BLaER1 (cell line): ENCODE data around the gene TTC23L.

Experiments
- H3K27ac ChIP-seq: shearing (Covaris generic); formaldehyde crosslinking; 2 replicates; pipeline ENCODE4 v1.8.1; 2022
- H3K27me3 ChIP-seq: shearing (Covaris generic); formaldehyde crosslinking; 2 replicates; pipeline ENCODE4 v1.8.1; 2022
- H3K36me3 ChIP-seq: shearing (Covaris generic); formaldehyde crosslinking; 2 replicates; pipeline ENCODE4 v1.8.1; 2022
- H3K4me1 ChIP-seq: shearing (Covaris generic); formaldehyde crosslinking; 2 replicates; pipeline ENCODE4 v1.8.1; 2022
- H3K4me2 ChIP-seq: shearing (Covaris generic); formaldehyde crosslinking; 2 replicates; pipeline ENCODE4 v1.8.1; 2022
- H3K4me3 ChIP-seq: shearing (Covaris generic); formaldehyde crosslinking; 2 replicates; pipeline ENCODE4 v1.8.1; 2022
- H3K9ac ChIP-seq: shearing (Covaris generic); formaldehyde crosslinking; 2 replicates; pipeline ENCODE4 v1.8.1; 2022
- H3K9me3 ChIP-seq: shearing (Covaris generic); formaldehyde crosslinking; 2 replicates; pipeline ENCODE4 v1.8.1; 2022
- H4K20me1 ChIP-seq: shearing (Covaris generic); formaldehyde crosslinking; 2 replicates; pipeline ENCODE4 v1.8.1; 2022
- Cebpa-rat ChIP-seq: shearing (Covaris generic); IDR thresholded peaks from 2 replicates; pipeline ENCODE4 v1.8.1; 2022

TTC23L gene

GRCh38 chr5:34928267-34928666, 89.3 kb downstream of the TTC23L start:
- Histone ChIP-seq H3K4me2 (peak overlapping the region; percentile 71), H3K4me1 (peaks cover 27% of the 10 kb centered on the region), H4K20me1 (peaks cover 33% of the 10 kb centered on the region), H3K9ac (no peak overlapping the region), H3K27ac (no peak overlapping the region), H3K9me3 (no peaks in the 10 kb centered on the region), H3K4me3 (no peak overlapping the region), H3K27me3 (no peaks in the 10 kb centered on the region), H3K36me3 (peaks cover 47% of the 10 kb centered on the region)
- no peak for TF ChIP-seq Cebpa-rat

- H3K36me3 ChIP-seq: peaks cover 47% of the 10 kb centered on the region
- H3K27ac ChIP-seq: peak within 1 kb of the TSS; percentile 87
- H3K9ac ChIP-seq: peak within 1 kb of the TSS; percentile 94
- TF ChIP-seq Cebpa-rat: no peak
- peak within 1 kb of the TSS; percentile 81 for H3K4me2 ChIP-seq
- peak within 1 kb of the TSS; percentile 94 for H3K4me3 ChIP-seq
- no peaks in the 10 kb centered on the region for H3K9me3 ChIP-seq
- H4K20me1 ChIP-seq: peaks cover 42% of the 10 kb centered on the region
- peaks cover 27% of the 10 kb centered on the region for H3K4me1 ChIP-seq
- H3K27me3 ChIP-seq: no peaks in the 10 kb centered on the region
Observed at GRCh38 chr5:34929134-34929719, 90.3 kb downstream of the TTC23L start, which contains the start of gene DNAJC21. TSS of gene DNAJC21 (plus strand) at chr5:34929559. CDS start at chr5:34929820, 261 bp downstream.

- peaks cover 49% of the 10 kb centered on the region for H4K20me1 ChIP-seq
- H3K4me1 ChIP-seq: peaks cover 27% of the 10 kb centered on the region
- no peak for TF ChIP-seq Cebpa-rat
- H3K36me3 ChIP-seq: peaks cover 47% of the 10 kb centered on the region
- H3K9me3 ChIP-seq: no peaks in the 10 kb centered on the region
- peak overlapping the region; percentile 94 for H3K9ac ChIP-seq
- peak overlapping the region; percentile 94 for H3K4me3 ChIP-seq
- peak overlapping the region; percentile 81 for H3K4me2 ChIP-seq
- H3K27ac ChIP-seq: peak overlapping the region; percentile 87
- H3K27me3 ChIP-seq: no peaks in the 10 kb centered on the region
Observed at GRCh38 chr5:34929720-34930461, 90.9 kb downstream of the TTC23L start.

- Histone ChIP-seq H4K20me1 (peaks cover 54% of the 10 kb centered on the region), H3K4me1 (peaks cover 27% of the 10 kb centered on the region), H3K4me3 (peak overlapping the region; percentile 94), H3K9me3 (no peaks in the 10 kb centered on the region), H3K9ac (peak overlapping the region; percentile 94), H3K36me3 (peaks cover 47% of the 10 kb centered on the region), H3K4me2 (peak overlapping the region; percentile 81), H3K27ac (peak overlapping the region; percentile 87), H3K27me3 (no peaks in the 10 kb centered on the region)
- no peak for TF ChIP-seq Cebpa-rat
Observed at GRCh38 chr5:34930462-34930844, 91.5 kb downstream of the TTC23L start.

- no peak for TF ChIP-seq Cebpa-rat
- Histone ChIP-seq H3K27me3 (no peaks in the 10 kb centered on the region), H4K20me1 (peaks cover 54% of the 10 kb centered on the region), H3K4me2 (peak overlapping the region; percentile 81), H3K4me1 (peaks cover 27% of the 10 kb centered on the region), H3K9me3 (no peaks in the 10 kb centered on the region), H3K9ac (peak overlapping the region; percentile 94), H3K36me3 (peaks cover 47% of the 10 kb centered on the region), H3K4me3 (peak overlapping the region; percentile 94), H3K27ac (no peak overlapping the region; the same call in 1 of the 2 replicates)
Observed at GRCh38 chr5:34930870-34931269, 91.9 kb downstream of the TTC23L start.

- H3K27me3 ChIP-seq: no peaks in the 10 kb centered on the region
- no peak for TF ChIP-seq Cebpa-rat
- no peak overlapping the region for H3K4me3 ChIP-seq
- H4K20me1 ChIP-seq: peaks cover 54% of the 10 kb centered on the region
- H3K4me2 ChIP-seq: no peak overlapping the region
- no peak overlapping the region for H3K9ac ChIP-seq
- peaks cover 52% of the 10 kb centered on the region for H3K36me3 ChIP-seq
- no peaks in the 10 kb centered on the region for H3K9me3 ChIP-seq
- H3K27ac ChIP-seq: no peak overlapping the region
- peaks cover 27% of the 10 kb centered on the region for H3K4me1 ChIP-seq
Observed at GRCh38 chr5:34932947-34933346, 94.0 kb downstream of the TTC23L start.

- Histone ChIP-seq H3K4me2 (no peak overlapping the region), H3K27ac (no peak overlapping the region), H3K9me3 (no peaks in the 10 kb centered on the region), H3K9ac (no peak overlapping the region), H3K36me3 (peaks cover 91% of the 10 kb centered on the region), H4K20me1 (no peaks in the 10 kb centered on the region), H3K4me1 (no peaks in the 10 kb centered on the region), H3K27me3 (no peaks in the 10 kb centered on the region), H3K4me3 (no peak overlapping the region)
- TF ChIP-seq Cebpa-rat: no peak
Observed at GRCh38 chr5:34941936-34942335, 103.0 kb downstream of the TTC23L start.

- Histone ChIP-seq H3K4me1 (no peaks in the 10 kb centered on the region), H3K9me3 (no peaks in the 10 kb centered on the region), H3K4me3 (no peak overlapping the region), H3K27ac (no peak overlapping the region), H3K27me3 (no peaks in the 10 kb centered on the region), H3K4me2 (no peak overlapping the region), H3K36me3 (peaks cover 81% of the 10 kb centered on the region), H3K9ac (no peak overlapping the region), H4K20me1 (no peaks in the 10 kb centered on the region)
- TF ChIP-seq Cebpa-rat: no peak
Observed at GRCh38 chr5:34944044-34944443, 105.1 kb downstream of the TTC23L start.

GRCh38 chr5:34944460-34945047, 105.6 kb downstream of the TTC23L start:
- H3K36me3 ChIP-seq: peaks cover 81% of the 10 kb centered on the region

More at GRCh38 chr5:34944460-34945047, 105.6 kb downstream of the TTC23L start:
- H4K20me1 ChIP-seq: no peaks in the 10 kb centered on the region
- H3K9me3 ChIP-seq: no peaks in the 10 kb centered on the region
- H3K4me1 ChIP-seq: no peaks in the 10 kb centered on the region
- no peak for TF ChIP-seq Cebpa-rat
- no peak overlapping the region for H3K4me3 ChIP-seq
- H3K4me2 ChIP-seq: no peak overlapping the region
- no peaks in the 10 kb centered on the region for H3K27me3 ChIP-seq
- H3K27ac ChIP-seq: no peak overlapping the region
- no peak overlapping the region for H3K9ac ChIP-seq
